B cell (primary cell): ENCODE data around the gene LIPA. TPM values are rescaled to one million over a fixed set of nuclear protein-coding genes. Genes with fewer than 3 reads are reported as not detected.

ENCODE experiments used
- ATAC-seq: fragments of 200-7000 bp; cut with Tn5 transposase; one replicate; pipeline ENCODE4 v1.10.0; 2021; ENCODE audit warnings: low read depth, mild to moderate bottlenecking, moderate number of reproducible peaks, moderate library complexity
- CTCF ChIA-PET: fragments of 350-600 bp; sonication (Branson Sonifier 250); formaldehyde crosslinking; loops from one replicate; lab custom pipeline; 2021; ENCODE audit warnings: antibody characterized with exemption, inconsistent platforms; lab: Charles Lee
- POLR2A ChIA-PET: fragments of 350-600 bp; sonication (Branson Sonifier 250); formaldehyde crosslinking; loops from one replicate; lab custom pipeline; 2021; ENCODE audit warnings: antibody characterized with exemption; lab: Charles Lee
- DNase-seq: peaks from one replicate; pipeline ENCODE4 v3.0.0; 2013
- H2AFZ ChIP-seq: 2 replicates; pipeline ENCODE4 v1.6.1; 2012; ENCODE audit warnings: mild to moderate bottlenecking, low read depth, low read length; ENCODE audit not compliant: insufficient read depth, poor library complexity, severe bottlenecking
- H3K27ac ChIP-seq, 2 donors: 1 replicate in 1 of 2; 2 replicates in 1 of 2; pipeline ENCODE4 v1.5.1; 2012 to 2013; ENCODE audit warnings: low read length in 2 of 2, mild to moderate bottlenecking in 2 of 2, moderate library complexity in 1 of 2
- H3K27me3 ChIP-seq, 4 experiments: fragments of 200-600 bp in 1 of 4; sonication (generic) in 1 of 4; replicated peaks in 1 of 4; 1 replicate in 2 of 4; 2 replicates in 2 of 4; pipeline versions ENCODE4 v1.6.1 to v1.7.0; 2013 to 2016; ENCODE audit warnings: low read length in 3 of 4, mild to moderate bottlenecking in 2 of 4, mixed read lengths in 1 of 4, moderate library complexity in 1 of 4; ENCODE audit not compliant: insufficient read depth in 4 of 4, control insufficient read depth in 3 of 4; ENCODE audit errors: control extremely low read depth in 1 of 4
- H3K36me3 ChIP-seq, 2 experiments: replicated peaks in 1 of 2; 1 replicate in 1 of 2; 2 replicates in 1 of 2; pipeline versions ENCODE4 v1.6.1 to v1.7.1; 2013; ENCODE audit warnings: low read length in 1 of 2; ENCODE audit not compliant: insufficient read depth in 2 of 2, control insufficient read depth in 1 of 2; ENCODE audit errors: control extremely low read depth in 1 of 2, extremely low read depth in 1 of 2
- H3K4me1 ChIP-seq, 2 donors: fragments of 200-600 bp in 1 of 2; sonication (generic) in 1 of 2; 1 replicate in 1 of 2; 2 replicates in 1 of 2; pipeline versions ENCODE4 v1.5.1 to v1.6.1; 2013 to 2017; ENCODE audit warnings: low read length in 2 of 2; ENCODE audit not compliant: control insufficient read depth in 2 of 2, insufficient read depth in 2 of 2
- H3K4me2 ChIP-seq: replicated peaks from 2 replicates; pipeline ENCODE3; 2012; ENCODE audit warnings: mild to moderate bottlenecking, low read depth, low read length; ENCODE audit not compliant: poor library complexity, severe bottlenecking
- H3K4me3 ChIP-seq, 5 experiments: fragments of 200-600 bp in 1 of 5; sonication (generic) in 1 of 5; 1 replicate in 3 of 5; 2 replicates in 2 of 5; pipeline versions ENCODE4 v1.5.1 to v1.7.0; 2011 to 2016; ENCODE audit warnings: low read length in 4 of 5, mild to moderate bottlenecking in 4 of 5, low read depth in 2 of 5, control low read depth in 1 of 5, moderate library complexity in 1 of 5; ENCODE audit not compliant: insufficient read depth in 1 of 5; ENCODE audit errors: control extremely low read depth in 1 of 5, extremely low read depth in 1 of 5
- H3K79me2 ChIP-seq: fragments of 200-600 bp; sonication (generic); one replicate; pipeline ENCODE4 v1.6.0; 2016; ENCODE audit warnings: low read length; ENCODE audit not compliant: control insufficient read depth, insufficient read depth
- H3K9ac ChIP-seq: fragments of 200-600 bp; sonication (generic); 2 replicates; pipeline ENCODE4 v1.6.1; 2017; ENCODE audit warnings: mild to moderate bottlenecking, low read length, moderate library complexity
- H3K9me3 ChIP-seq, 3 donors: one replicate each; pipeline versions ENCODE4 v1.6.1 to v1.7.1; 2013; ENCODE audit warnings: low read length in 2 of 3; ENCODE audit not compliant: control insufficient read depth in 2 of 3, insufficient read depth in 1 of 3; ENCODE audit errors: control extremely low read depth in 1 of 3
- H4K20me1 ChIP-seq: 2 replicates; pipeline ENCODE4 v1.6.0; 2012; ENCODE audit warnings: mild to moderate bottlenecking, low read length; ENCODE audit not compliant: insufficient read depth, control insufficient read depth, poor library complexity, severe bottlenecking
- H3K27ac Mint-ChIP-seq: one replicate; pipeline ENCODE4 v1.8.0; 2021; ENCODE audit warnings: mixed read lengths
- H3K27me3 Mint-ChIP-seq: one replicate; pipeline ENCODE4 v1.8.0; 2021; ENCODE audit warnings: mixed read lengths
- H3K4me1 Mint-ChIP-seq: one replicate; pipeline ENCODE4 v1.8.0; 2021; ENCODE audit warnings: mixed read lengths
- H3K4me3 Mint-ChIP-seq: one replicate; pipeline ENCODE4 v1.8.0; 2021; ENCODE audit warnings: mixed read lengths
- H3K9me3 Mint-ChIP-seq: one replicate; pipeline ENCODE4 v1.8.0; 2022; ENCODE audit warnings: mixed read lengths; ENCODE audit not compliant: insufficient read depth
- CTCF ChIP-seq: fragments of 200-600 bp; IDR thresholded peaks from one replicate; pipeline ENCODE4 v1.8.0; 2022; ENCODE audit warnings: antibody characterized with exemption, mild to moderate bottlenecking
- EZH2 ChIP-seq: IDR thresholded peaks from 2 replicates; pipeline ENCODE4 v1.6.1; 2012; ENCODE audit warnings: borderline replicate concordance, low read depth, mild to moderate bottlenecking, moderate library complexity, low read length; ENCODE audit not compliant: insufficient read depth, poor library complexity, severe bottlenecking
- WGBS: methylation state at CpG from one replicate; pipeline ENCODE4 v1.1.5; 2013; ENCODE audit warnings: missing lambda C conversion rate; ENCODE audit not compliant: insufficient coverage; 5-methylcytosine and 5-hydroxymethylcytosine counted together
- intact Hi-C: fragments of 100-400 bp; cut with micrococcal nuclease; formaldehyde crosslinking; loops from one replicate; pipeline ENCODE4 v1.10.0; 2022
- polyA plus RNA-seq: library from polyadenylated mRNA; depleted of rRNA; stranded (reverse); fragments of >200 nt; gene quantifications from 2 replicates; pipeline ENCODE4 v1.2.3, GENCODE V29; 2012
- total RNA-seq, 2 donors: library from RNA; stranded (reverse); fragments of 120-200 nt in 1 of 2; gene quantifications; 1 replicate in 1 of 2; 2 replicates in 1 of 2; pipeline versions ENCODE4 v1.2.3 to v1.2.4, GENCODE V29; 2013 to 2022

Gene LIPA
- total and polyA plus RNA-seq, 2 donors (not counting 1 experiment from before 2014, with no cell fraction given) = 16.4 to 36.5 TPM

- H3K4me3 ChIP-seq = peak overlapping the region in 4 of 5 experiments; percentile 18 to 36 (median 28)
- POLR2A ChIA-PET = no interaction called here
Measured at GRCh38 chr10:89224739-89225443, 26.7 kb downstream of the LIPA start.

More at GRCh38 chr10:89224739-89225443, 26.7 kb downstream of the LIPA start:
- Mint-ChIP-seq H3K9me3 (no peaks in the 10 kb centered on the region), H3K4me1 (peaks cover 7% of the 10 kb centered on the region), H3K4me3 (peak overlapping the region; percentile 65), H3K27me3 (no peaks in the 10 kb centered on the region), H3K27ac (peak overlapping the region; percentile 15)
- Histone ChIP-seq H4K20me1 (no peaks in the 10 kb centered on the region), H3K9me3 (no peaks in the 10 kb centered on the region), H2AFZ (peak overlapping the region; percentile 61), H3K27ac (peak overlapping the region in 1 of 2 donors; percentile 11), H3K9ac (peak overlapping the region; percentile 37), H3K4me1 (no peaks in the 10 kb centered on the region), H3K36me3 (peaks cover 0 to 53% of the 10 kb centered on the region in 2 experiments), H3K27me3 (no peaks in the 10 kb centered on the region), H3K4me2 (peak overlapping the region; percentile 66), H3K79me2 (no peaks in the 10 kb centered on the region)
- ATAC-seq (peak; percentile 31), DNase-seq (peak; percentile 38)
- CTCF ChIA-PET = interaction anchor here (1.1 to 2.4 kb wide), 5 partner anchors 7 to 195 kb away, joined by 3 to 6 read pairs (median 4); no protein-coding TSS in a partner anchor
- no peak for TF ChIP-seq EZH2
- TF ChIP-seq CTCF = peak; percentile 15
- intact Hi-C loops = no loop called here
- 65% methylated on average over 9 of the region's 18 CpGs for WGBS
